IMR-90 (cell line): ENCODE results near the gene CCK.

ENCODE experiments used
- NFE2L2 ChIP-seq: fragments of 150-350 bp; IDR thresholded peaks from 2 replicates; pipeline ENCODE4 v1.6.1; 2016; ENCODE audit warnings: low read depth, mild to moderate bottlenecking, low read length
- RAD21 ChIP-seq: IDR thresholded peaks from 2 replicates; pipeline ENCODE4 v1.6.1; 2012; ENCODE audit warnings: low read length, improper control_type of control experiment
- TF ChIP-seq, protein P1 (sequence below): conservative IDR thresholded peaks from 2 replicates; pipeline ENCODE4 v1.5.1; 2012; ENCODE audit warnings: mild to moderate bottlenecking, low read depth, low read length, improper control_type of control experiment

DNA sequence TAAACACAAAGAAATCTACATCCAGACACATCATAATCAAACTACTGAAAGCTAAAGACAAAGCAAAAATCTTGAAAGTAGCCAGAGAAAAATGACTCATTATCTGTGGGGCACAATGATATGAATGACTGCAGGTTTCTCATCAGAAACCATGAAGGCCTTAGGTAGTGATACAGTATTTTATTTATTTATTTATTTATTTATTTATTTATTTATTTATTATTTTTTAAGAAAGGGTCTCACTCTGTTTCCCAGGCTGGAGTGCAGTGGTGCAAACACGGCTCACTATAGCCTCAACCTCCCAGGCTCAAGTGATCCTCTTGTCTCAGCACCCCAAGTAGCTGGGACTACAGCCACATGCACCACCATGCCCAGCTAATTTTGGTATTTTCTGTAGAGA is 15.2 kb downstream of the CCK start:
- TF ChIP-seq, protein P1, sequence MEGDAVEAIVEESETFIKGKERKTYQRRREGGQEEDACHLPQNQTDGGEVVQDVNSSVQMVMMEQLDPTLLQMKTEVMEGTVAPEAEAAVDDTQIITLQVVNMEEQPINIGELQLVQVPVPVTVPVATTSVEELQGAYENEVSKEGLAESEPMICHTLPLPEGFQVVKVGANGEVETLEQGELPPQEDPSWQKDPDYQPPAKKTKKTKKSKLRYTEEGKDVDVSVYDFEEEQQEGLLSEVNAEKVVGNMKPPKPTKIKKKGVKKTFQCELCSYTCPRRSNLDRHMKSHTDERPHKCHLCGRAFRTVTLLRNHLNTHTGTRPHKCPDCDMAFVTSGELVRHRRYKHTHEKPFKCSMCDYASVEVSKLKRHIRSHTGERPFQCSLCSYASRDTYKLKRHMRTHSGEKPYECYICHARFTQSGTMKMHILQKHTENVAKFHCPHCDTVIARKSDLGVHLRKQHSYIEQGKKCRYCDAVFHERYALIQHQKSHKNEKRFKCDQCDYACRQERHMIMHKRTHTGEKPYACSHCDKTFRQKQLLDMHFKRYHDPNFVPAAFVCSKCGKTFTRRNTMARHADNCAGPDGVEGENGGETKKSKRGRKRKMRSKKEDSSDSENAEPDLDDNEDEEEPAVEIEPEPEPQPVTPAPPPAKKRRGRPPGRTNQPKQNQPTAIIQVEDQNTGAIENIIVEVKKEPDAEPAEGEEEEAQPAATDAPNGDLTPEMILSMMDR, result no peak
- no peak for TF ChIP-seq NFE2L2
- no peak for TF ChIP-seq RAD21
